IPS-11a (cell line): ENCODE measurements around the gene MICAL3.
"Not testable (repeated sequence)": the region's sequence is repeated elsewhere in the genome, so short reads cannot be mapped to it uniquely, and the experiment has no call there.

Experiments
- H3K4me3 ChIP-seq: one replicate; pipeline ENCODE4 v1.5.1; 2013; ENCODE audit warnings: low read depth, low read length, control low read depth

The MICAL3 gene

DNA sequence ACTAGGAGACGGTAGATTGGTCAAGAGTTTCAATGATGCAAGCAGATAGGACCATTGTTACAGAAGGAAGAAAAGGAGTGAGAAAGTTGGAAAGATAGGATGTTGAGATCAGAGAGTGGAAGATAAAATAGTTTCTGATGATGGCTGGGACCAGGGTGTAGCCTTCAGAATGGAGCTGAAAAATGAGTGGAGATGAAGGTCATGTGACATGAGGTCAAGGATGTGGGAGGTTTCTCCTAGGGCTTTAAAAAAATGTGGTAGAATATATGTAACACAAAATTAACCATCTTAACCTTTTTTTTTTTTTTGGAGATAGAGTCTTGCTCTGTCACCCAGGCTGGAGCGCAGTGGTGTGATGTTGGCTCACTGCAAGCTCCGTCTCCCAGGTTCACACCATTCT is 35.1 kb upstream of the MICAL3 start:
- H3K4me3 ChIP-seq = no peak overlapping the region

DNA sequence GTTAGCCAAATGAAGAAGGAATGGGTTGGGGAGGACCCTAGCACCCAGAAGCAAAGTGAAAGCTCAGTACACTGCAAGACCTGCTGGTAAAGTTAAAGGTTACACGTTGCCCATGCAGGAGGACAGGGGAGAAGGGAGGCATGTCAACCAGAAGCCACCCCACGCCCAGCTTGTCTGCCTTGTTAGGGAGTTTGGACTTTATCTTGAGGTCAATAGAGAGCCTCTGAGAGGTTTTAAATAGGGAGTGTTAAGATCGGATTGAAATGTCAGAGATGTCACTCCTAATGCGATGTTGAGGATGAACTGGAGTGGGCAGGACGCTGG is 34.7 kb upstream of the MICAL3 start:
- H3K4me3 ChIP-seq = no peak overlapping the region

DNA sequence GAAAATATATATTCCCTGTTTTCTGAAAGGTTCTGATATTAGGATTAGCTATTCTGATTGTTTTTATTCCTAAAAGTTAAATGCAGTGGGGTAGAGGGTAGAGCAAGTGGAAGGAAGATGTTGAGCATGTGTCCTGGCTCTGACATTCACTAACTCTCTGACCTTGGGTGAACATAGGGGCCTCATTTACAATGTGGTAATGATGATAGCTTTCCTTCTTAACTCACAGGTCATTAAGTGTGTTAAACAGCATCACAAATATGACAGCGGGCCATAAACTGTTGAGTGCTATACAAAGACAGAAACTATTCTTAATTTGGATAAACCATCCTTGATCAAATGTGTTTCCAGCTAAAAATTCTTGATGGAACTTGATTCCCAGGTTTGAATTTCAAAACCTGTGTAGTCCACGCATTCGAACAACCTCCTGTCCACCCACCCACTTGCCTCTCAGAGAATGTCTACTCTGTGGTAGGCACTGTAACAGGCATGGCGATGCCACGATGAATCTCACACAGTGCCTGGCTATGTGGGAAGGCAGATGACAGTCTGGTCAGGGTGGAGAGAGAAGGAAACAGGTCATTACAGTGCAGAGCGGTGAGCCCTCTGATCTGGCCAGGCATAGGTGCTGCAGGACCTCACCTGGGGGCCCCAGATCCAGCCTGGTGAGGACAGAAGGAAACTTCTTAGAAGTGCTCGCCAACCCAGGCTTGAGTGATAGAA is 34.2 kb upstream of the MICAL3 start:
- H3K4me3 ChIP-seq = no peak overlapping the region

DNA sequence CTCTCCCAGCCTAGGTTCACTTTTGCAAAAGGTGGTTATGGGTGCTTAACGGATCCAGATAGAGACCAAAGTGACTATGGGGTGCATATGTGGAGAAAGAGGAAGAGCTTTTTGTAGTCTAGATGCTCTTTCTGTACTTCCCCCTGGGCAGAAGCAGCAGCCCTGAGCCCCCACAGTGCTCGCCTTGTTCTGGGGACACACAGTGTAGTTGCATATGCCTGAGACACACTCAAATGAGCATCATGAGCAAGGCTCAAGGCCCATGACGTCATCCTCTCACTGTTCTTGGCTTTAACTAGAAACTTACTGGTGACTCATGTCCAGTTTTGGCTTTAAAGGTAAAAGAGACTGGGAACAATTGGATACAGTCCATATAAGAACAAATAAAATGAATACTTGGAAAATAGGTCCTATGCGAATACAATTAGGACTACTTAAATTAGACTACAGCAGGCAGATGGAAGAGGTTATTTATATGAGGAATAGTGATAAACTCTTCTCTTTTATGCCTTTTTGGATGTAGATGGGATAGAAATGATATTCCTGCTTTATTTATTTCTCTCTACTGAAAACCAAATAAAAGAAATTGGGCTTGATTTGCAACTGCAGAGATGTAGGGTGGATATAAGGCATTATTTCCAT is 33.3 kb upstream of the MICAL3 start:
- H3K4me3 ChIP-seq = no peak overlapping the region

DNA sequence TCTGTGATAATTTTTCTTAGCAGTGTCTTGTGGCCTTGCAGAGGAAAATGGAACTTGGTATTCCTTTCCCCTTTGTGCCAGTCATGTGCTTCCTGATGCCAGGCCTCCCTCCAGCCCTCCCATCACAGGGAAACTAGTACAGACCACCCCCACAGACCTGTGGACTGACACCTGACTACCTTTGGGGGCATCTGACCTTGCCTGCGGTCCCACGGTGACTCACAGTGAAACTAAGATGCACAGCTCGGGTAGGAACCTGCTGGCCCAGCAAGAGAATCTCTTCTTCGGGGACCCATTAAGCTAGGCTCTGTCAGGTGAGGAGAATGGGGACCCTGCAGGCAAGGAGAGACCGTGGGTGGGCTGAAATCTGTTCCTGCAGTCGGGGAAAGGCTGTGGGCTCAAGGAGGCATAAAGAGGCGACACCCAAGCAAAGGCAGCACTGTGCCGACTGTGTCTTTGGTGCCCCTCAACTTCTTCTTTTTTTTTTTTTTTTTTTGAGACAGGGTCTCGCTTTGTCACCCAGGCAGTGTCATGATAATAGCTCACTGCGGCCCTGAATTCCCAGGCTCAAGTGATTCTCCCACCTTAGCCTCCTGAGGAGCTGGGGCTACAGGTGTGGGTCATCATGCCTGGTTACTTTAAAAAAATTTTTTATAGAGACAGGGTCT is 32.6 kb upstream of the MICAL3 start:
- no peak overlapping the region for H3K4me3 ChIP-seq

DNA sequence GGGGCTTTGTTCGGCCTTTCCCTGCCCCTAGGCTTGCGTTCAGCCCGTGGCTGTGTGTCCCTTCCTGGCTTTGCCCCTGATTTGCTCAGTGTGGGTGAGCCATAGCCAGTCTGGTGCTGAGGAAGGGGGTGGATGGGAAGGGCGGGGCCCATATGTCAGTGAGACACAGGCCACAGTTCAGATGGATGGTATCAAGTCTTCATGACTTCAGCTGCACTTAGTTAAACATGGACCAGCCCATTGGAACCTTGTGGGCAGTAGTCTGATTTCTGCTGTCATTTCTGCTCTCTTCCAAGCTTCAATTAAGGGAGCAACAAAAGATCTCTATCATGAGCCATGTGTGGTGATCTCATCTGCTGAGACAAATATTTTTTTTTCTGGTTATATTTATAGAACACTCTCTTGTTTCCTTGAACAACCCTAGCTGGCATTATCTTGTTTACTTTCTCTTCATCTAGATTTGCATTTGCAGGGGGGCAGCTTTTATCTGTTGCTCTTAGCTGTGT is 31.9 kb upstream of the MICAL3 start:
- H3K4me3 ChIP-seq = no peak overlapping the region

DNA sequence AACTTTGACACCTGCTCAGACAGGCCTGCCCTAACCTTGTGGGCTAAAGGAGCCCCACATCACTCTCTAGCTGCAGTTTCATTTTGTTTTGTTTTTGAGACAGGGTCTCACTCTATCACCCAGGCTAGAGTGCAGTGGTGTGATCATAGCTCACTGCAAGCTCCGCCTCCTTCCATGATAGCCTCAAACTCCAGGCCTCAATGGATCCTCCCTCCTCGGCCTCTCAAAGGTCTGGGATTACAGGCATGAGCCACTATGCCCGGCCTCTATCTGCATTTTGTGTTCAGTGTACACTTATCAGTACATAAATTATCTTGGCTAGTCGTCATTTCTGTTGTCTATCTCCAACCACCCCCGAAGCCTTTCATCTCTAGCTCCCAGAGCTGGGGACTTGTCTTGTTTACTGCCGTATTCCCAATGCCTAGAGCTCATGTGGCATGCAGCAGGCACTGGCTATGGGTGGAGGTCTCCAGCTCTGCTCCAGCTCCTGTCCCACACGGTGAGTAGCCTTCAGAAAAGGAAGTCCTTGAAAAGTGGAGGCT is 31.3 kb upstream of the MICAL3 start:
- no peak overlapping the region for H3K4me3 ChIP-seq

DNA sequence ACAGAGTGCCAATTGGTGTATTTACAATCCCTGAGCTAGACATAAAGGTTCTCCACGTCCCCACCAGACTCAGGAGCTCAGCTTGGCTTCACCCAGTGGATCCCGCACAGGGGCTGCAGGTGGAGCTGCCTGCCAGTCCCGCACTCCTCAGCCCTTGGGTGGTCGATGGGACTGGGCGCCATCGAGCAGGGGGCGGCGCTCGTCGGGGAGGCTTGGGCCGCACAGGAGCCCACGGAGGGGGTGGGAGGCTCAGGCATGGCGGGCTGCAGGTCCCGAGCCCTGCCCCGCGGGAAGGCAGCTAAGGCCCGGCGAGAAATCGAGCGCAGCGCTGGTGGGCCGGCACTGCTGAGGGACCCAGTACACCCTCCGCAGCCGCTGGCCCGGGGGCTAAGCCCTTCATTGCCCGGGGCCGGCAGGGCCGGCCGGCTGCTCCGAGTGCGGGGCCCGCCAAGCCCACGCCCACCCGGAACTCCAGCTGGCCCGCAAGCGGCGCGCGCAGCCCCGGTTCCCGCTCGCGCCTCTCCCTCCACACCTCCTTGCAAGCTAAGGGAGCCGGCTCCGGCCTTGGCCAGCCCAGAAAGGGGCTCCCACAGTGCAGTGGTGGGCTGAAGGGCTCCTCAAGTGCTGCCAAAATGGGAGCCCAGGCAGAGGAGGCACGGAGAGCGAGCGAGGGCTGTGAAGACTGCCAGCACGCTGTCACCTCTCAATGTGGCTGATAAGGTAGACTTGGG is 29.0 kb upstream of the MICAL3 start:
- not testable (repeated sequence) for H3K4me3 ChIP-seq

DNA sequence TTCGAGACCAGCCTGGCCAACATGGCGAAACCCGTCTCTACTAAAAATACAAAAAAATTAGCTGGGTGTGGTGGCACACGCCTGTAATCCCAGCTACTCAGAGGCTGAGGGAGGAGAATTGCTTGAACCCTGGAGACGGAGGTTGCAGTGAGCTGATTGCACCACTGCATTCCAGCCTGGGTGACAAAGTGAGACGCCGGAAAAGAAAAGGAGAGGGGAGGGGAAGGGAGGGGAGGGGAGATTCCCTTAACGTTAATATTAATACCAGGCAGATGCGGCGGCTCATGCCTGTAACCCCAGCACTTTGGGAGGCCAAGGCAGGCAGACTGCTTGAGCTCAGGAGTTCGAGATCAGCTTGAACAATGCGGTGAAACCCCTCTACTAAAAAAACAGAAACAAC is 26.8 kb upstream of the MICAL3 start:
- H3K4me3 ChIP-seq = not testable (repeated sequence)

DNA sequence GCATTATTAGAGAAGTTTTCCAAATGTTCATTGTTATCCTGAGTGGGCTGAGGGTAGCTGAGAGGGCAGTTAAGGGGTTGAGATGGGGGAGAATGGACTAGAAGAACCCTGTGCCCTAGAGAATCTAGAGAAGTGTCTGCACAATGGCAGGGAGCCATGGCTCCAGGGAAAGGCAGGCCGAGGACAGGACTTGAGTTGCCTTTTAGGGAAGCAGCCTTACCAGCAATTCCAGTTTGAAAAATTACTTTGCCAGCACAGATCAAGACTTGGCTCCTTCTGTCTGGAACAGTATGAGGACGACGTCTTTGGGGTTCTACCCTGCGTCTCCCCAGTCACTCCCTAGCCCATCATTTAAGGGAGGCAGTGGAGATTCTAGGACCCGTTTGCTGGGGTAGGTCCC is 25.7 kb upstream of the MICAL3 start:
- H3K4me3 ChIP-seq = no peak overlapping the region

DNA sequence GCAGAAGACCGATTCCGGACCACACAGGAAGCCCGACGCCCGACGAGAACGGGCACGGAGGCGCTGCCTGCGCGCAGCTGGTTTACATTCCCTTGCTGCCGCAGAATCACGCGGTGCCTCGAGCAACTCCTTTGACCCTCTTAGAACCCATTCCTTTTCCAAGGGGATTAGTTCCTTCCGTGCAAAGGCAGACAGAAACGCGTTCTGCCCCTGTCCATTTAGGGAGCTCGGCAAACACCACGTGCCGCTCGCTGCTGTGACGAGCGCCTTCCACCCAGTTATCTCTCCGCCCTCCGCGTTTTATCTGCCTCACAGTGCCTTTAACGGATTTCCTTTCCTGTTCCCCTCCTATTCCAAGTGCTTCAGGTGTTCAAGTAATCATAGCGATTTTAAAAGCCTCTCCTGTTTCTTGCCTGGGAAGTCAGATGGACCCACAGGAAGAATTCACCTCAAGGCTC is 24.1 kb upstream of the MICAL3 start:
- H3K4me3 ChIP-seq = no peak overlapping the region

DNA sequence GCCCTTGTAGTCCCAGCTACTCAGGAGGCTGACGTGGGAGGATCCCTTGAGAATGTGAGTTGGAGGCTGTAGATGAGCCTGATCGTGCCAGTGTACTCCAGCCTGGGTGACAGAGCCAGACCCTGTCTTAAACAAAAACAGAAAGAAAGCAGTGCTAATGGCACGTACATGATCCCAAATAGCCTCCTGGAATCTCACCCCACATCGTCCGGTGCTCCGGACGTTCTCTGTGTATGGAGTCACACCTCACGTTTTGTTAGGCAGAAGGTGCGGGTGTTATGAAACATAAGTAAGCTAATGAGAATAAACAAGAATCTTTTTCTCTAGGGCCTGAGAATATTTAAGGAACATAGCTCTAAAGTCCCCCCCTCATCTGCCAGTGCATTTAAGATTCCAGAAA is 23.7 kb upstream of the MICAL3 start:
- H3K4me3 ChIP-seq = no peak overlapping the region

DNA sequence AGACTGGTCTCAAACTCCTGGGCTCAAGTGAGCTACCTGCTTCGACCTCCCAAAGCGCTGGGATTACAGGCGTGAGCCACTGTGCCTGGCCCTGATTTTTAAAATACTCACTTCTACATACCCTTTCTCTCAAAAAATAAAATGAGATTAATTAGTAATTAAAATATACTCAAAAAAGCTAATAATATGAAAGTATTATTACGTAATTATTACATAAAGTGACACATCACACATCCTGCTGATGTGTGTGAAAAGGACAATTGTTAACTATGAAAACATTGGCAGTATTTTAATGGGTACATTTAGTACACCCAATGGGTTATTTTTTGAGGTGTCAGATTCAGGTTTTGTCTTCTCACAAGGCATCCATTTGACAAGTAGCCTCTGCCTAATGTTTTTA is 21.4 kb upstream of the MICAL3 start:
- H3K4me3 ChIP-seq = no peak overlapping the region

DNA sequence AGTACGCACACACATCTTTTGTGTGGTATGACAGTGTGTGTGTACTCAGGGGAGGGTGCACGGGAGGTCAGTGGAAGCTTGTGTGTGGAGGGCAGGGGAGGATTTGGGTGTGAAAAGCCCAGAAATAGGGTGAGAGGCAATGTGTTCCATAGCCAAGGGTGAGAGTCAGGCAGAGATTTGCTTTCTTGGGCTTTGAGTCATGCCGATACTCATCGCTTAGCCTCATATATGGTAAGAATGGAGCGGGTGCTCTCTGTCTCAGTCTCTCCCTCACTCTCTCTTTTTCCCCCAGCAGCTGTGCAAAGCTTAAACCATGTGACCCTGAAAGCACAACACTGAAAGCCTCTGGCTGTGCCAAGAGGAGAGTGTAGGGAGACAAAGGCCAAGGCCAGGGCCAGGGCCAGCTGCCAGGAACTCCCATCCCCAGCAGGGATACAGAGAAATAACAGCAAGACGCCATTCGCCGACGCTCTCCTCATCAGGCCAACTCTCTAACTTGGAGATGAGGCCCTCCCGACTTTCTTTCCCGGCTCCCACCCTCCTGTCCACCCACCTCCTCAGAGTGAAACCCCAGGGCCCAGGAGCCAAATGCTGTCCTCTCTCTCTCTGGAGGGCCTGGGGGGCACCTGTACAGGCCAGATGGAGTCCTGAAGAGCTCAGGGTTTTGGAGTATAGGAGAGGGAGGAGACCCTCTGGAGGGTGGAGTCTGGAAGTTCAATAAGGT is 20.3 kb upstream of the MICAL3 start:
- H3K4me3 ChIP-seq = no peak overlapping the region

DNA sequence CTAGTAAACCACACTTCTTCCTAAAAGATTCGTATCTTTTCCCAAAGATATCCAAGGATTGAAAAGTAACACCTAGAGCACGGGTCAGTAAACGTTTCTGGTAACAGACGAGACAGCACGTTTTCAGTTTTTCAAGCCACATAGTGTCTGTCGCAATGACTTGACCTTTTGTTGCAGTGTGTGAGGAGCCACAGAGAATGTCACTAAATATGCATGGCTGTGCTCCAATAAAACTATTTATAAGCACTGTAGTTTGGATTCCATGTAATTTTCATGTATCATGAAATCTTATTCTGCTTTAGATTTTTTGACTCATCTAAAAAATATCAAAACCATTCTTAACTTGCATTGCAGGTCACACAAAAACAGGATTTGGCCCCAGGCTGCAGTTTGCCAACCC is 18.3 kb upstream of the MICAL3 start:
- H3K4me3 ChIP-seq = no peak overlapping the region

DNA sequence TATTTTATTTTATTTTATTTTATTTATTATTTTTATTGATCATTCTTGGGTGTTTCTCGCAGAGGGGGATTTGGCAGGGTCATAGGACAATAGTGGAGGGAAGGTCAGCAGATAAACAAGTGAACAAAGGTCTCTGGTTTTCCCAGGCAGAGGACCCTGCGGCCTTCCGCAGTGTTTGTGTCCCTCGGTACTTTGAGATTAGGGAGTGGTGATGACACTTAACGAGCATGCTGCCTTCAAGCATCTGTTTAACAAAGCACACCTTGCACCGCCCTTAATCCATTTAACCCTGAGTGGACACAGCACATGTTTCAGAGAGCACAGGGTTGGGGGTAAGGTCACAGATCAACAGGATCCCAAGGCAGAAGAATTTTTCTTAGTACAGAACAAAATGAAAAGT is 16.5 kb upstream of the MICAL3 start:
- H3K4me3 ChIP-seq = not testable (repeated sequence)

DNA sequence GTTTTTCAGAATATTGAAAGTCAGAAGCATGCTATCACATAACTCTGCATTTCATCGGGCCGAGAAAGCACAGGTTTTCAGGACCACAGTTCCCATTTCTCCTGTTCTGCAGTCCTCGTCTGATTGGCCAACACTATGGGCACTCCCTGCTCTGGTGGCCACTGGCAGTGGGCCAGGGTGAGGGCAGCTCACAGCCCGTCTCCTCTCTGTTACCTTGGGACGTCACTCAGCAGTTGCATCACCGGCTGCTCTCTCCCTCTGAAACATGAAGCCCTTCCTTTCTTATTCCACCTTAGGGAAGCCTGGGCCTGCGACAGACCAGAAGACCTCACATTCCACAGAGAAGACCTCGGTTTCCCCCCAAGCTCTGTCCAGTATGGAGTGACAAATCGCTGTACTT is 11.4 kb upstream of the MICAL3 start:
- H3K4me3 ChIP-seq = no peak overlapping the region

DNA sequence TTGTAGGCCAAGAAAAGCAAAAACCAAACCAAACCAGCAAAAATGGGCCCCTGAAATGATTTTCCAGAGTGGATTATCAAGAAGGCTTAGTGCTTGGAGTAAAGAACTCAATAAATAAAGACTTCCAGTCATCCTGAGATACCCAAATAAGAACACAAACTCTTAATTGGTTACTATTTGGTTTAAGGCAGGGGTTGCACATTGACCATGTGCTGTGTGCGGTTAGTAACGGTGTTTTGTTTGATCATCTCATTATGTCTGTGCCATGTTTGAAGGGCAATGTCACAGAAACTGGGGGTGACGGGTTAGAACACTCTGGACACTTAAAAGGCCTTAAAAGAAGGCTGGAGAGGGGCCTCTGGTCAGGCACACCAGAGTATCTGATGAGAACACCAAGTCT is 9.7 kb upstream of the MICAL3 start:
- no peak overlapping the region for H3K4me3 ChIP-seq

DNA sequence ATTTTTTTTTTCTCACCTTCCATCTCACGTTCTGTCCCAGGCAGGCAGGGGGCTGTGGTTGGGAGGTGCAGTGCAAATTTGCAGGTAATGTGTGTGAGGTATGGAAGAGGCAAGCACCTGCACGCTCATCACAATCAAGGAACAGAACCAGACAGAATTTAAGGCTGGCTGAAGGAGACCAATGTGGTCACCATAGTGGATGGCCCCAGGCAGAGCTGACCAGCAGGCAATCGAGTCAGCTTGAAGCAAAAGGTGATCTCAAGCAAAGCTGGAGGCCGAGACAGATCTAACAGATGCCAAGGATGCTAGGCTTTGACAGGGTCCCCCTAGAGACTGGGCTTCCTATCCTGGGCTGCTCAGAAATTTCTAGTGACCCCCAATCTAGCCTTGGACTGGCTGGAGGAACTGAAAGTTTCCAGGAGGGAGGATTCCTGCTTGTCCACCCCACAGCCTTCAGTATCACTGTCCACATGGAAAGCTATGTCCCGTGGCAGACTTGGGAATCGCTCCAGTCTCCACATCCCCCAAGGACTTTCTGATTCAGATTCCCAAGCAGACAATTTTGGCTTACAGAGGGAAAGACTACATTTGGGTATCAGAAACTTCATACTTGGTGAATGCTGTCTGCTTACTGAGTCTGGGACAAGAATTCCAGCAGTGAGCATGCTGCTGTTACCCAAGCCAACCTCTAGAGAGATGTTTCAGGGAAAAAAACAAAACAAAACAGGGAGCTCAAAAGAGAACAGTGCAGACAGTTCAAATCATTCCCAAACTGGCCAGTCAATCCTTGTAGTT is 9.0 kb upstream of the MICAL3 start:
- no peak overlapping the region for H3K4me3 ChIP-seq
